ENCODE measurements around the gene GIT2.

Gene GIT2

DNA sequence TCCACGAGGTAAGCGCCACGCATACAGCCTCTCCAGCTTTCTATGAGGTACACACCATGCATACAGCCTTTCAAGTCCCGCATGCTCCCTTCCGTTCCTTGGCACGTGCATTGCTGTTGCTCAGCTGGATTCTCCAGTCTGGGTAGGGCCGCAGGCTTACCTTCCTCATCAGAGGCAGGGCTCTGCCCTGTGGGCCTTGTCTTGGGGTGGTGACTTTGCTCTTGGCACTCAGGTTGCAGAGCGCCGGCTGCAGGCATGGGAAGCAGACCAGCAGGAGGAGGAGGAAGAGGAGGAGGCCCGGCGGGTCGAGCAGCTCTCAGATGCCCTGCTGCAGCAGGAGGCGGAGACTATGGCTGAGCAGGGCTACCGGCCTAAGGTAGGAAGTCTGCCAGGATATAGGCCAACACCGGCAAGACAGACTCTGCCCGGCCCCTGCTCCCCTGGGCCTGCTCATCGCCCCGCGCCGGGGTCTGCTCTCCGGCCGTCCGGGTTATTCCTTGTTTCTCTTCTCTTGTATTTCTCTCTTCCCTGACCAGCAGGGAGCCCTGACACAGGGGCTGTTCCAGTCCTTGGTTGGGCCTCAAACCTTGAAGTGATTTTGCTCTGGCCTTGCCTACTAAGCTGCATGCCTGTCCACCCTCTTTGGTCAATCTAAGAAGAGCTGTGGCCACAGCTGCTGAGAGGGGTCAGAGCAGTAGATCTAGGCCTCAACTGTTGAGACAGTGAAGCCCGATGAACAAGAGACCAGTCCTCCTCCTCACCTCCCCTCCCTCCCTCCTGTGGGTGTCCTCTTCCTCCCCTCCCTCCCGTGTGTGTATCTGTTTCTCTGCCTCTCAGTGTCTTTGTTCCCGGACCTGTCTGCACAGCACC is 80.8 kb downstream of the GIT2 start:
- no peak overlapping the region for H3K4me3 ChIP-seq (ENCODE audit: low read depth, low read length)
- H3K27ac ChIP-seq (ENCODE audit: extremely low read depth, low read depth, low read length): no peak overlapping the region
- TF ChIP-seq ZNF707 (tag by site-specific recombination; IDR thresholded peaks at IDR 0.05) (no peak), ZNF221 (tag by site-specific recombination; IDR thresholded peaks at IDR 0.05; ENCODE audit: borderline replicate concordance) (no peak), ZSCAN4 (tag by site-specific recombination; IDR thresholded peaks at IDR 0.05) (no peak), ZNF140 (tag by site-specific recombination; IDR thresholded peaks at IDR 0.05) (no peak), ZNF514 (tag by site-specific recombination; IDR thresholded peaks at IDR 0.05) (no peak)
- TF ChIP-seq, protein P1, sequence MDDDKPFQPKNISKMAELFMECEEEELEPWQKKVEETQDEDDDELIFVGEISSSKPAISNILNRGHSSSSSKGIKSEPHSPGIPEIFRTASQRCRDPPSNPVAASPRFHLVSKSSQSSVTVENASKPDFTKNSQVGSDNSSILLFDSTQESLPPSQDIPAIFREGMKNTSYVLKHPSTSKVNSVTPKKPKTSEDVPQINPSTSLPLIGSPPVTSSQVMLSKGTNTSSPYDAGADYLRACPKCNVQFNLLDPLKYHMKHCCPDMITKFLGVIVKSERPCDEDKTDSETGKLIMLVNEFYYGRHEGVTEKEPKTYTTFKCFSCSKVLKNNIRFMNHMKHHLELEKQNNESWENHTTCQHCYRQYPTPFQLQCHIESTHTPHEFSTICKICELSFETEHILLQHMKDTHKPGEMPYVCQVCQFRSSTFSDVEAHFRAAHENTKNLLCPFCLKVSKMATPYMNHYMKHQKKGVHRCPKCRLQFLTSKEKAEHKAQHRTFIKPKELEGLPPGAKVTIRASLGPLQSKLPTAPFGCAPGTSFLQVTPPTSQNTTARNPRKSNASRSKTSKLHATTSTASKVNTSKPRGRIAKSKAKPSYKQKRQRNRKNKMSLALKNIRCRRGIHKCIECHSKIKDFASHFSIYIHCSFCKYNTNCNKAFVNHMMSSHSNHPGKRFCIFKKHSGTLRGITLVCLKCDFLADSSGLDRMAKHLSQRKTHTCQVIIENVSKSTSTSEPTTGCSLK (tag by site-specific recombination; IDR thresholded peaks at IDR 0.05): no peak
- peaks cover 19 to 65% of the 10 kb centered on the region in 2 experiments for H3K36me3 ChIP-seq (ENCODE audit: control insufficient read depth in 2 of 2, insufficient read depth in 1 of 2, low read length in 2 of 2)
- H3K4me1 ChIP-seq (ENCODE audit: control insufficient read depth, insufficient read depth, low read length): no peaks in the 10 kb centered on the region
- no peaks in the 10 kb centered on the region for H3K9me3 ChIP-seq (ENCODE audit: control insufficient read depth, insufficient read depth, low read depth, low read length)
- ChIA-PET POLR2A (no interaction called here), CTCF (no interaction called here)

DNA sequence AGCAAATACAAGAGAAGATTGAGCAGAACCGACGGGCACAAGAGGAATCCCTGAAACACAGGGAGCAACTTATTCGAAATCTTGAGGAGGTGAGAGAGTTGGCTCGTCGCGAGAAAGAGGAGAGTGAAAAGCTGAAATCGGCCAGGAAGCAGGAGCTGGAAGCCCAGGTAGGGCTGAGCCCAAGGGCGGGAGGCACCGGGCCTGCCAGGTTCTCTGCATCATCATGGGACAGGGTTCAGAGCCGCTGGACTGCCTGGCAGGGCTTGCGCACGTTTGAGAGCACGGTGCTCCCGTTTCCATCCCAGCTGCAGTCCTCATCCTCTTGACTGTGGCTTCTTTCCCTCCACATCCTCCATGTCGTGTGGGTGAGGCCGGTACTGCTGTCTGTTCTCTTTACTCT is 81.7 kb downstream of the GIT2 start:
- Histone ChIP-seq H3K9me3 (ENCODE audit: control insufficient read depth, insufficient read depth, low read depth, low read length) (no peaks in the 10 kb centered on the region), H3K4me1 (ENCODE audit: control insufficient read depth, insufficient read depth, low read length) (no peaks in the 10 kb centered on the region), H3K36me3 (ENCODE audit: control insufficient read depth in 2 of 2, insufficient read depth in 1 of 2, low read length in 2 of 2) (peaks cover 19 to 58% of the 10 kb centered on the region in 2 experiments), H3K27ac (ENCODE audit: extremely low read depth, low read depth, low read length) (no peak overlapping the region), H3K4me3 (ENCODE audit: low read depth, low read length) (no peak overlapping the region)
- CTCF ChIA-PET: no interaction called here
- POLR2A ChIA-PET: no interaction called here
- TF ChIP-seq, protein P2, sequence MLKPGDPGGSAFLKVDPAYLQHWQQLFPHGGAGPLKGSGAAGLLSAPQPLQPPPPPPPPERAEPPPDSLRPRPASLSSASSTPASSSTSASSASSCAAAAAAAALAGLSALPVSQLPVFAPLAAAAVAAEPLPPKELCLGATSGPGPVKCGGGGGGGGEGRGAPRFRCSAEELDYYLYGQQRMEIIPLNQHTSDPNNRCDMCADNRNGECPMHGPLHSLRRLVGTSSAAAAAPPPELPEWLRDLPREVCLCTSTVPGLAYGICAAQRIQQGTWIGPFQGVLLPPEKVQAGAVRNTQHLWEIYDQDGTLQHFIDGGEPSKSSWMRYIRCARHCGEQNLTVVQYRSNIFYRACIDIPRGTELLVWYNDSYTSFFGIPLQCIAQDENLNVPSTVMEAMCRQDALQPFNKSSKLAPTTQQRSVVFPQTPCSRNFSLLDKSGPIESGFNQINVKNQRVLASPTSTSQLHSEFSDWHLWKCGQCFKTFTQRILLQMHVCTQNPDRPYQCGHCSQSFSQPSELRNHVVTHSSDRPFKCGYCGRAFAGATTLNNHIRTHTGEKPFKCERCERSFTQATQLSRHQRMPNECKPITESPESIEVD (tag by site-specific recombination; IDR thresholded peaks at IDR 0.05): no peak
- TF ChIP-seq ZNF350 (tag by site-specific recombination; IDR thresholded peaks at IDR 0.05): no peak
- no peak for TF ChIP-seq ZNF394 (tag by site-specific recombination; IDR thresholded peaks at IDR 0.05; ENCODE audit: borderline replicate concordance)
- TF ChIP-seq HOXA7 (CRISPR knock-in tag; IDR thresholded peaks at IDR 0.05; ENCODE audit: borderline replicate concordance): no peak
- TF ChIP-seq ZNF155 (tag by site-specific recombination; IDR thresholded peaks at IDR 0.05): no peak
- no peak for TF ChIP-seq ZNF837 (tag by site-specific recombination; IDR thresholded peaks at IDR 0.05)
- TF ChIP-seq ZNF747 (tag by site-specific recombination; IDR thresholded peaks at IDR 0.05): no peak
- no peak for TF ChIP-seq ZNF26 (tag by site-specific recombination; IDR thresholded peaks at IDR 0.05)
- no peak for TF ChIP-seq ZSCAN30 (tag by site-specific recombination; IDR thresholded peaks at IDR 0.05)
- no peak for TF ChIP-seq ZNF501 (tag by site-specific recombination; IDR thresholded peaks at IDR 0.05)
- no peak for TF ChIP-seq KLF8 (tag by site-specific recombination; IDR thresholded peaks at IDR 0.05)
- no peak for TF ChIP-seq SP7 (tag by site-specific recombination; IDR thresholded peaks at IDR 0.05)
- no peak for TF ChIP-seq ZNF114 (tag by site-specific recombination; IDR thresholded peaks at IDR 0.05)
- no peak for TF ChIP-seq ZNF571 (tag by site-specific recombination; IDR thresholded peaks at IDR 0.05)
- no peak for TF ChIP-seq ZNF529 (tag by site-specific recombination; IDR thresholded peaks at IDR 0.05; ENCODE audit: insufficient replicate concordance)
- TF ChIP-seq ZNF416 (tag by site-specific recombination; IDR thresholded peaks at IDR 0.05): no peak
- no peak for TF ChIP-seq ZNF560 (tag by site-specific recombination; IDR thresholded peaks at IDR 0.05; ENCODE audit: borderline replicate concordance)
- TF ChIP-seq ZNF664 (tag by site-specific recombination; IDR thresholded peaks at IDR 0.05): no peak
- TF ChIP-seq ZNF621 (tag by site-specific recombination; IDR thresholded peaks at IDR 0.05): no peak
